Measurements from ENCODE around the gene HELQ.
A peak's percentile ranks its signal among the peaks of the same experiment; 100 is the strongest.
"Not testable (repeated sequence)": the region's sequence is repeated elsewhere in the genome, so short reads cannot be mapped to it uniquely, and the experiment has no call there.

Gene HELQ

GRCh38 chr4:83455281-83456183, at the start of gene HELQ, which contains the start of gene MRPS18C:
HELQ (minus strand) TSS chr4:83455823; CDS start chr4:83455693, 130 bp downstream.
MRPS18C (plus strand) TSS chr4:83456058; CDS start chr4:83456078, 20 bp downstream.
- DNase-seq (ENCODE audit: low read depth), result peak; percentile 93

- DNase-seq (ENCODE audit: low read depth), result no peak
These were observed 49.4 kb upstream of the HELQ start for GRCh38 chr4:83504996-83505395.

- DNase-seq (ENCODE audit: low read depth), result no peak
These were observed 48.9 kb upstream of the HELQ start for GRCh38 chr4:83504503-83504902.

GRCh38 chr4:83503974-83504373, 48.4 kb upstream of the HELQ start:
- no peak for DNase-seq (ENCODE audit: low read depth)

- not testable (repeated sequence) for DNase-seq (ENCODE audit: low read depth)
These were observed 46.0 kb upstream of the HELQ start for GRCh38 chr4:83501671-83502070.

- no peak for DNase-seq (ENCODE audit: low read depth)
These were observed 42.6 kb upstream of the HELQ start for GRCh38 chr4:83498187-83498586.

- not testable (repeated sequence) for DNase-seq (ENCODE audit: low read depth)
These were observed 40.7 kb upstream of the HELQ start for GRCh38 chr4:83496085-83496917.

GRCh38 chr4:83490876-83491450, 35.3 kb upstream of the HELQ start:
- no peak for DNase-seq (ENCODE audit: low read depth)

- DNase-seq (ENCODE audit: low read depth), result no peak
These were observed 34.2 kb upstream of the HELQ start for GRCh38 chr4:83489711-83490326.

GRCh38 chr4:83486457-83487129, 31.0 kb upstream of the HELQ start:
- no peak for DNase-seq (ENCODE audit: low read depth)

GRCh38 chr4:83484500-83485461, 29.2 kb upstream of the HELQ start, which contains the start of gene ABRAXAS1:
ABRAXAS1 (minus strand) TSS chr4:83485100; CDS start chr4:83485072, 28 bp downstream.
- DNase-seq (ENCODE audit: low read depth), result peak; percentile 52

- no peak for DNase-seq (ENCODE audit: low read depth)
These were observed 18.3 kb upstream of the HELQ start for GRCh38 chr4:83473966-83474365.

GRCh38 chr4:83473423-83473822, 17.8 kb upstream of the HELQ start:
- DNase-seq (ENCODE audit: low read depth), result no peak

- no peak for DNase-seq (ENCODE audit: low read depth)
These were observed 520 bp upstream of the HELQ start for GRCh38 chr4:83456184-83456501.

GRCh38 chr4:83454686-83455085, 937 bp downstream of the HELQ start:
- DNase-seq (ENCODE audit: low read depth), result no peak

GRCh38 chr4:83449009-83449408, 6.6 kb downstream of the HELQ start:
- DNase-seq (ENCODE audit: low read depth), result no peak

- DNase-seq (ENCODE audit: low read depth), result no peak
These were observed 14.7 kb downstream of the HELQ start for GRCh38 chr4:83440899-83441298.

GRCh38 chr4:83440148-83440814, 15.3 kb downstream of the HELQ start:
- DNase-seq (ENCODE audit: low read depth), result no peak

GRCh38 chr4:83438719-83439118, 16.9 kb downstream of the HELQ start:
- DNase-seq (ENCODE audit: low read depth), result peak; percentile 13

GRCh38 chr4:83436680-83437079, 18.9 kb downstream of the HELQ start:
- DNase-seq (ENCODE audit: low read depth), result no peak
